NCI-H1417 treated with DMSO at 0.1 percent for 48 hours (cell line): ENCODE measurements around the gene PER1.

ENCODE experiments used
- DNase-seq: peaks from one replicate; lab custom pipeline; 2025; lab: John Stamatoyannopoulos, UW

PER1 gene

DNA sequence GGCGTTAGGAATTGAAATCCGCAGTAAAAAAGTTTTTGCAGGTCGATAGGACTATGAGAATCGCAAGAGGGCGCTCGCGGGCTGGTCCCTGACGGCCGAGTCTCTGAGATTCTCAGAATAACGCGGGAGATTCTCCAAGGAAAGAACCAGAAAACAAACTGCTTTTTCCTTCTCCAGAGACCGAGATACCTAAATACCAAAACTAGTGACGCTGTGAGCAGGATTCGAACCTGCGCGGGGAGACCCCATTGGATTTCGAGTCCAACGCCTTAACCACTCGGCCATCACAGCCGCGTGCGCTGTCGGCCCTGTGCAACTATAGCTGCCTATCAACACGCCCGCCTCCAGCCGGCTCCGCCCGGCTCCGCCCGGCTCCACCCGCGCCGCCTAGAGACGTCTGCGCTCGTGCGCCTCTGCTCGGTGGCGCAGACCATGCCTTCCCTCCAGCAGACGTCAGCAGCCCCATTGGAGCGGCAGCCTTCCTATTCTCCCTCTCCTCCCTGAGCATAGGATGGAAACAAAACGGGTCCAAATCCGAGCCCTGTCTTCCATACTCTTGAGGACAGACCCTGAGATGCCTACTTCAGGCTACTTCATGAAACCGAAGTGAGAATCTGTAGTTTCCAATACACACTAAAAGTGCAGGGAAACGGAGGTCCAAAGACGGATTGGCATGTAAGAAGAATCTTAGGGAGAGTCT is 13.4 kb downstream of the PER1 start:
- DNase-seq: peak; percentile 81

DNA sequence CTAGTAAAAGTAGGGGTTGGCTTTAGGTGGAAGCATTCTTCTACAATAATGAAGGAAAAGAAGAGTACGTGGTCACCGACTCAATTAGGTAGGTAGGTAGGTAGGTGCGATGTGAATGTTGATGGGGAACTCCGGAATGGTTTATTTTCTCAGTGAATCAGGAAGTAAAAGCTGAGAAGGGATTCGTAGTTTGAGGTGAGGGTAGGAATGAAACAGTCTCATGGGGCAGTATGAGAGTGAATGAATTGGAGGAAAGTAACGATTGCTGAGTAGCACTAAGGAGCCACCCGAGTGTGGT is 13.9 kb downstream of the PER1 start:
- DNase-seq: no peak

DNA sequence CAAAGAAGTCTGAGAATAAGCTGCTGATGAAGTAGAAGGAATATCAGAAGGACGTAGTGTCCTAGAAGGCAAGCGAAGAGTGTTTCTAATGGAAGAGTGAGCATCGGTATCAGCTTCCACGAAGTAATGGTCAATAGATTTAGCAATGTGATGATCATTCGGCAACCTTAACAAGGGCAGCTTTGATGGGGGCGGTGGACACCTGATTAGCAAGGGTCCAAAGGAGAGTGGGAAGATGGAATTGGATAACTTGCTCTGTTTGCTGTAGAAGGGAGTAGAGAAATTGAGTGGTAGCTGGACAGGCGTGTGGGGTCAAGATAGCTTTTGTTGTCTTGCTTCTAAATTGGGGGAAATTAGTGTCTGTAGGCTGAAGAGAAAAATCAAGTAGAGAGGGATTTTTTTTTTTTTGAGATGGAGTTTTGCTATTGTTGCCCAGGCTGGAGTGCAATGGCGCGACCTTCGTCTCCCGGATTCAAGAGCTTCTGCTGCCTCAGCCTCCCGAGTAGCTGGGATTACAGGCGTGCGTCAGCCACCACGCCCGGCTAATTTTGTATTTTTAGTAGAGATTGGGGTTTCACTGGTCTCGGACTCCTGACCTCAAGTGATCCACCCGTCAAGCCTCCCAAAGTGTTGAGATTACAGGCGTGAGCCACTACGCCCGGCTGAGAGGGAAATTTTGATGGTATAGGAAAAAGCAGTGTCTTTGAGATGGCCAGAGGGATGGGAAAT is 14.4 kb downstream of the PER1 start:
- no peak for DNase-seq

- DNase-seq: no peak
Measured at GRCh38 chr17:8133941-8134340, 18.3 kb downstream of the PER1 start.

GRCh38 chr17:8133399-8133798 is 18.8 kb downstream of the PER1 start:
- DNase-seq: no peak

DNA sequence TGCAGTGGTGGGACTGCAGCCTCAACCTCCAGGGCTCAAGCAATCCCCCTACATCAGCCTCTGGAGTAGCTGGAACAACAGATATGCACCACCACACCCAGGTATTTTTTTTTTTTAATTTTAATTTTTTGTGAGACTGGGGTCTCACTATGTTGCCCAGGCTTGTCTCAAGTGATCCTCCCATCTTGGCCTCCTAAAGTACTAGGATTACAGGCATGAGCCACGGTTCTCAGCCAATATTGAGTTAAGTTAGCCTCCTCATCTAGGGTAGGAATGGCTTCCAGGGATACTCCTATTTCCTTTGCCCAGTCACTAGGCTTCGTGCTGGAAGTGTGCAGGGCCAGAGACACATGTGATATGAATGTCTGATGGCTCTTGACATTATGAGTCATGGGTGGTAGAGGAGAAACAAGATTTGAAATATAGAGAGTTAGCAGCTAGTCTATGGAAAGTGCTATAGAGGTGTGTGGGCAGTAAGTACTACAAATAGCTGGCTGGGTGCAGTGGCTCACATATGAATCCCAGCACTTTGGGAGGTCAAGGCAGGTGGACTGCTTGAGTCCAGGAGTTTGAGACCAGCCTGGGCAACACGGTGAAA is 20.3 kb downstream of the PER1 start:
- no peak for DNase-seq

- DNase-seq: no peak
Measured at GRCh38 chr17:8128125-8128784, 23.9 kb downstream of the PER1 start.

DNA sequence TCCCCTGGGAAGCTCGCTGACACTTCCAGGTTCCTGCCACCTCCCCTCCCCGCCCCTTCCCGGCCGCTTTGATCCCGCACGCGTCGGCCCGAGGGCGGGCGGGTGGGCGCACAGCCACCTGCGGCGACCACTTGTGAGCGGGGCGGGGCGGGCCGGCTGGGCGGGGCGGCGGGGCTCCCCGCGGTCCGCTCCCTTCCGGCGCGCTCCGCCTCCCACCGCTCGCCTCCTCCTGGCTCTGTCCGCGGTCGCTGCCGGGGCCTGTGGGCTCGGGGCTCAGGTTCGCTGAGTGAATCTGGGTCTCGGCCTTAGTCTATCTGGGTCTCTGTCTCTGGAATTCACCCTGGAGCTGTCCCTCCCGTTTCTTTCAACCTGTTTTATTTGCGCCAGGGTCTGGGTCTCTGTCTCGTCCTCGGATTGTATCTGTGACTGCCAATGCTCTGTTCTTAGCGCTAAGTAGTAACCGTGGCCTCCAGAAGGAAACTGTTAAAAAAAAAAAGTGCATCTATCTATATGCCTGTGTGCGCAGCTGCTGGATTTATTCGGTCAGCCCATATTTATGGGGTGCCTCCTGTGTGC is 25.6 kb downstream of the PER1 start:
- no peak for DNase-seq

DNA sequence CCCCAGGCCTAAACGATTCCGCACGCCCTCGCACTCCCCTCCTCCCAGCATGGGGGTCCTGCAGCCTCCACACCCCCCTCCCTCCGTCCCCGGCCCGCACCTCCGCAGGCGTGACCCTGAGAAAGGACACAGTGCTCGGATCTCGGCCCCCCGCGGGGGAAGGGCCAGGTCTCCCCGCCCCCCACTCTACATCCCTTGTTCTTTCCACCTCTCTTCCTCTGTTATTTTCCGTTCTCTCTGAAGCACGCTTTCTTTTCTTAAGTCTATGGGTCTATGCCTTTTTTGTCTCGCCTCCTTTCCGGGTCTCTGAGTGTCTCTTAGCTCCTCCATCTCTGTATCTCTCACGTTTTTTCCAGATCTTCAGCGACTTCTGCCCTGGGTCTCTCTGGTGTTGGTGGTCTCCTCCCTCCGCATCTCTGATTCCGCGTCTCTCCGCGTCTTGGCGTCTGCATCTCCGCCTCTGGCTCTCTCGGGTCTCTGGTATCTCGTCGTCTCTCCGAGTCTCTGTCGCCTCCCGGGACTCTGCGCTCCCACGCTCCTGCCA is 26.2 kb downstream of the PER1 start:
- DNase-seq: no peak

- DNase-seq: no peak
Measured at GRCh38 chr17:8125154-8125946, 26.9 kb downstream of the PER1 start.

DNA sequence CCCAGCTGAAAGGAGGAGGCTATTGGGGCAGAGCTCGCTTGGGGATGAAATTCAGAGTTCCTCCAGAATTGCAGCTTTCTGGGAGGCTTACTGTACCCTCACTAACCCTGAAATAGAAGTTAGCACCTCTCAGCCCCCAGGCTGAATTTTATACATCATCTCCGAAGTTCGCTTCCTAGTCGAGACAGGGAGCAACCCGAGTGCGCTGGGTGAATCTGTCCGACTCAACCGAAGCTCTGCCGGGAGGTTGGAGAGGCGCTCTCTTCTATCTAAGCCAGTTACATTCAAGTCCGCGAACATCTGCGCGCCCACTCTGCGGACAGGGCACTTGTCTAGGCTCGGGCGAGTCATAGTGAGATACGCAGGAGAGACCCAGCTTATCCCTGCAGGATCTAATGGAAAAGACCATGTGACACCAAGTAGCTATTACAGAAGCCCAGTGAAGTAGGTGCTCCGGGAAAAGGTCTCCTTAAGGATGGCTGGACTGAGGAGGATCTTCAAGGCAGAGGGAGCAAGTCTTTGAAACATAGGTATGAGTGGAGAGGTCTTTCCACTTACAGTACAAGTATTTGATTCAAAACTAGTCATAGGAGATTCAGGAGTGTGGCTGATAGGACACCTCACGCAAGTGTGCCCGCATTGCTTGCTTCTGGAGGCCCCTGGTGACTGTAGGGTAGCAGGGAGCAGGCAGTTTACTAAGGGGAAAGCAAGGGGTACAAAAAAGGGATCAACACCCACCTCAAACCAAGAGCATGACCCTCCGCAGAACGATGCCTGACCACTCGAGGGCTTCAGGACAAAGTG is 27.7 kb downstream of the PER1 start:
- DNase-seq: no peak

- DNase-seq: no peak
Measured at GRCh38 chr17:8123695-8124349, 28.4 kb downstream of the PER1 start, which contains the start of gene HES7. HES7 (minus strand) TSS chr17:8124106; CDS start chr17:8124084, 22 bp downstream.

DNA sequence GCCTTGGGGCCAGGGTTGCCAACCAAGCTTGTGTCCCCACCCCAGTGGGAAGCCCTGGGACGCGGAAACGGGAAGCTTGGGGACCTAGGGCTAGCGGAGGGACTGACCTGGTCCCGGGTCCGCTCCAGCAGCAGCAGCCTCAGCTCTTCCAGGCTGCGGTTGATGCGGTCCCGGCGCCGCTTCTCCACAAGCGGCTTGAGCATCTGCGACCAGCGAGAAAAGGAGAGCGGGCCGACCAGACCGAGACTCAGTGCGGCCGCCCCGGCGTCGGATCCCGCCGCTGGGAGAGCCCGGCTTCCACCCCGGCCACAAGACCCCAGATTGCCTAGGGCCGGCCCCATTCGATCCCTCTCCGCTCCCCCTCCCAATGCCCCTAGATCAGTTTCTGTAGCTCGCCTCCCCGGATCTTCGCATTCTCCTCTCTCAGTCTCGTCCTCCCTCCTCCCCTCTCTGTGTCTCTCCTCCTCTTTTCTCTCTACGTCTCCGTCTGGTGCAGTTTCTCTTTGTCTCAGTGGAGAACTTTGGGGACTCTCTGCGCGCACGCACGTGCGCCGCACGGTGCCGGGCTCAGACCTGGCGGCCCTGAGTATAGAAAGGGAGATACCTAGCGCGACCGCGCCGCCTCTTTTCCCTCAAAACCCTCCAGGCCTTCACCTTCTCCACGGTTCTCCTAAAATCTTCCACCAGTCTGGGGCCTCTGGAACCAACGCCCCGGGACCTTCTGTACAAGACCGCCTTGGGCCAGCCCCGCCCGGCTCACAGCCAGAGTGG is 29.1 kb downstream of the PER1 start:
- DNase-seq: no peak

DNA sequence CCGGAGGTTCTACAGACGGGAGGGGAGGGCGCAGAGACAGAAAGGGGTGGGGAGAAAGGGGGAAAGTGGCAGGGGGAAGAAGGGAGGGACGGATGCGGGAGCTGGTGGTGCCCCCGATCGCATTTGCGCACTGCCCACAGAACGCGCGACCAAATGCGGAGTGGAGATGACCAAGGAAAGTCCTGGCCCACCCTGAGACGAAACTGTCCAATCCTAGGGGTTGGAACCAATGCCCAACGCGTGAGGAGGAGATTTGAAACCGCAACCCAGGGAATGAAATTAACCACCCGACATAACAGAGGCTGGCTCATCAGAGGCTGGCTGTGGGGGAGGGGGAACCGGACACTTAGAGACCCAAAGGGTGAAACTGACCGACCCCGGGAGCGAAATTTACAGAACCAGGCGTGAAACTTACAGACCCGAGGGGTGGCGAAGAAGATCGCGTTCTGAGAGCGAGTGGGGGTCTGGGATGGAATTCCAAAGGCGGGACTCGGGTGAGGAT is 29.7 kb downstream of the PER1 start:
- no peak for DNase-seq

DNA sequence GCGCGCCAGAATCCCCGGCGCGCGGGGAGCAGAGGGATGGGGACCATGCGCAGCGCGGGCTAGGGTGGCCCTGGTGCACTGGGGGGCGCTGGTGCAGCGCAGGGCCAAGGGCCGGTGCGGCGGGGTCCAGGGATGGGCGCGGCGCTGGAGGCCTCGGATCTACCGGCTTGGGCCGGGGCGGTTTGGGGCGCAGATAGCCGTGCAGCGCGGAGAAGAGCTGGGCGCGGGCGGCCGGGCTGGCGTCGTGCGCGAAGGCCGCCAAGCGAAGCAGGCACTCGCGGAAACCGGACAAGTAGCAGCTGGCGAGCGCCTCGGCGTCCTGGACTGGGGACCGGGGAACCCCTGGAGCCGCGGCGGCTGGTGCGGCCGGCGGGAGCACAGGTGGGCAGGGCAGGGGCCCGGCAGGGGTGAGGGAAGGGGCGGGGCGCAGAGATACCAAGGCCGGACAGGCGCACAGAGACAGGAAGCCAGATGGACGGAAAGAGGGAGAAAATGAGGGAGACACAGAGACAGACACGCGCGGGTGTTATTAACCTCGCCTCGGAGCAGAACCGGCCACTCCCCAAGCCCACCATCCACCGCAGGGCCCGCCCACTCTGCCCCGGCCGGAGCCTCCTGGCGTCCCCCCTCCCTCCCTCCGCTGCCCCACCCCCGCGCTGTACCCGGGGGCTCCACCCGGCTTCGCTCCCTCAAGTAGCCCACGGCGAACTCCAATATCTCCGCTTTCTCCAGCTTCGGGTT is 30.4 kb downstream of the PER1 start:
- DNase-seq: no peak

GRCh38 chr17:8121407-8121680 is 30.9 kb downstream of the PER1 start:
- no peak for DNase-seq

DNA sequence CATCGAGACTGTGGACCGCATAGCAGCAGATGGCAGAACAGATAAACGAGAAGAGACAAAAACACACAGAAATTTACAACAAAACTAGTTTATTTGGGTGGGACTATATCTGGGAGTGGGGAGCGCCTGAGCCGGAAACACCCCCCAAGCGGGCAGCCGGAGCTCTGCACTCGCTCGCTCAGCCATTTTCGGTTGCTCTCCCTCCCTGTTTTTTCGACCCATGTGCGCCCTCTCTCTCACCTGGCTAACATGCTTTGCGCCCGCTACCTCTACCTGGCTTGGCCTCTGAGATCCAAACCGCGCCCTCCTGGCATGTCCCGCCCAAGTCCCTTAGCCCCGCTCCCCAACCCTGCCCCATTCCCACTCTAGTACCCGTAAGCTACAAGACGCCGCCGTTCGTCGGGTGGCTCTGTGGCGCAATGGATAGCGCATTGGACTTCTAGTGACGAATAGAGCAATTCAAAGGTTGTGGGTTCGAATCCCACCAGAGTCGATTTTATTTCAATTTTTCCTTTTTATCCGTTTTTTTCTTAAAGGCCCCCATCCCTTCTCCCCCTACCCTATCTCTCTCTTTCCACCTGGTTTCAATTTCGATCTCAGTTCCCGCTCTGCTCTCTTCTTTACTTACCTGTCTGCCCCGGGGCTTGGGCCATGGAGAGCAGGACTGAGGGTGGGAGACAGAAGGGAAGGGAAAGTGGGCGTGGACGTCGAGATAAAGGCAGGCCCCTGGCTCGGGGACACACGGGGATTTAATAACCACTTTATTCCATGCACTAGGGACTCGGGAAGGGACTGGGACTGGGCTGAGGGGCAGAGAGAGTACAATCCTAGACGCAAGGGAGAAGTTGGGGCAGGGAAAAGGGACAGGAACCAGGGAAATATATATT is 31.4 kb downstream of the PER1 start:
- DNase-seq: no peak
